Transverse colon (tissue), 4 donors: ENCODE results near the gene RELL2. TPM values are rescaled to one million over a fixed set of nuclear protein-coding genes. Genes with fewer than 3 reads are reported as not detected.

ENCODE experiments used
- DNase-seq: peaks from one replicate; pipeline ENCODE4 v3.0.0-alpha.2; 2019
- H3K27ac ChIP-seq, 4 donors: fragments of 200-600 bp; sonication (generic); 2 replicates each; pipeline ENCODE4 v1.5.1; 2016 to 2018; ENCODE audit warnings: inconsistent platforms in 4 of 4
- H3K27me3 ChIP-seq: fragments of 200-600 bp; sonication (generic); 2 replicates; pipeline ENCODE4 v1.5.1; 2017; ENCODE audit warnings: inconsistent platforms
- H3K36me3 ChIP-seq, 4 donors: fragments of 200-600 bp; sonication (generic); 2 replicates each; pipeline ENCODE4 v1.5.1; 2017 to 2019; ENCODE audit warnings: inconsistent platforms in 4 of 4
- H3K4me1 ChIP-seq, 4 donors: fragments of 200-600 bp; sonication (generic); 2 replicates each; pipeline ENCODE4 v1.5.1; 2017 to 2020; ENCODE audit warnings: inconsistent platforms in 4 of 4
- H3K4me3 ChIP-seq, 4 donors: fragments of 200-600 bp; sonication (generic); 1 replicate in 1 of 4; 2 replicates in 3 of 4; pipeline versions ENCODE4 v1.5.1 to v1.6.1; 2017 to 2019; ENCODE audit warnings: inconsistent platforms in 4 of 4
- H3K9me3 ChIP-seq, 2 donors: fragments of 200-600 bp; sonication (generic); 2 replicates each; pipeline ENCODE4 v1.5.1; 2017 to 2019; ENCODE audit warnings: inconsistent platforms in 2 of 2
- EP300 ChIP-seq: sonication (generic); formaldehyde crosslinking; IDR thresholded peaks from one replicate; pipeline ENCODE4 v1.6.1; 2017; ENCODE audit warnings: antibody characterized with exemption, low read depth
- POLR2A ChIP-seq: fragments of 450-650 bp; IDR thresholded peaks from one replicate; pipeline ENCODE4 v1.6.1; 2016; ENCODE audit warnings: antibody characterized with exemption, mild to moderate bottlenecking, moderate library complexity
- POLR2AphosphoS5 ChIP-seq, 3 donors: sonication (generic); formaldehyde crosslinking; IDR thresholded peaks; one replicate each; pipeline ENCODE4 v1.6.1; 2016; ENCODE audit warnings: antibody characterized with exemption in 3 of 3
- WGBS, 2 donors: methylation state at CpG; one replicate each; pipeline ENCODE4 v1.1.5; 2018; ENCODE audit warnings: low coverage in 1 of 2; 5-methylcytosine and 5-hydroxymethylcytosine counted together
- in situ Hi-C, 4 donors: fragments of 200-750 bp; cut with MboI; loops; one replicate each; pipeline versions ENCODE4 v1.15.0 to v1.15.1; 2017; ENCODE audit warnings: low sequenced_read_pairs in 3 of 4, low pct_ligation_motif_present in 1 of 4, low pct_unique_long_range_greater_than_20kb in 1 of 4
- intact Hi-C: fragments of 100-400 bp; cut with DNase I; formaldehyde crosslinking; loops from one replicate; pipeline ENCODE4 v1.15.1; 2023; ENCODE audit warnings: low total_unique reads
- total RNA-seq, 4 donors: library from RNA; depleted of rRNA; stranded (reverse); fragments of >200 nt; gene quantifications; one replicate each; pipeline ENCODE4 v1.1.0, GENCODE V29; 2016
- TF ChIP-seq, protein P1 (sequence below), 5 experiments: fragments of 200-600 bp in 3 of 5; fragments of 450-650 bp in 2 of 5; sonication (generic) in 3 of 5; IDR thresholded peaks; 1 replicate in 2 of 5; 2 replicates in 3 of 5; pipeline ENCODE4 v1.5.1; 2016 to 2017; ENCODE audit warnings: antibody characterized with exemption in 5 of 5, inconsistent platforms in 3 of 5, mild to moderate bottlenecking in 2 of 5, moderate library complexity in 1 of 5

Gene RELL2
- total RNA-seq, 4 donors from 2014 or later, result 4.4 to 19.1 (median 7.5) TPM

DNA sequence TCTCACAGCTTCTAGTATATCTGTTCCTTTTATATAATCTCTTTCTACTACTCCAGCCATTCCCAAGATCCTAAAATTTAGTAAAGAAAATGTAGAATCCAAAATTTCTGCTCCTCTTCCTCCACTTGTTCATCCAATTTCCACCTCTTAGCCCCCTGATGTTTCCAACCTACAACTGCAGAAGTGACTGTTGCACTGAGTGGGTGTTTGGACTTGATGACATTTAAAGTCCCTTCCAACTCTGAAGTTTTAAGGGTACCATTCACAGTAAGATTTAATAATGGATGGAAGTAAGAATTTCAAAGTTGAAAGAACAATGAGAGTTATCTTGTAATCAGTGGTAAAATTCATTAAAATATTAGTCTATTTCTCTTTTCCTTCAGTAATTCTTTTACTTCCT lies 23.5 kb upstream of the RELL2 start:
- in situ Hi-C loops, result no loop called here

GRCh38 chr5:141615991-141616720 lies 20.6 kb upstream of the RELL2 start:
- peaks cover 9 to 43% (median 23%) of the 10 kb centered on the region in 4 donors for H3K4me1 ChIP-seq
- peaks cover 0 to 3% (median 0%) of the 10 kb centered on the region in 4 donors for H3K36me3 ChIP-seq
- intact Hi-C loops, result no loop called here
- no peaks in the 10 kb centered on the region for H3K9me3 ChIP-seq
- no peaks in the 10 kb centered on the region for H3K27me3 ChIP-seq
- H3K27ac ChIP-seq, result peak overlapping the region in 3 of 4 donors; percentile 15 to 96 (median 25)
- TF ChIP-seq POLR2A (no peak), POLR2AphosphoS5 (IDR thresholded peaks at IDR 0.05) (no peak), EP300 (no peak)
- TF ChIP-seq, protein P1, sequence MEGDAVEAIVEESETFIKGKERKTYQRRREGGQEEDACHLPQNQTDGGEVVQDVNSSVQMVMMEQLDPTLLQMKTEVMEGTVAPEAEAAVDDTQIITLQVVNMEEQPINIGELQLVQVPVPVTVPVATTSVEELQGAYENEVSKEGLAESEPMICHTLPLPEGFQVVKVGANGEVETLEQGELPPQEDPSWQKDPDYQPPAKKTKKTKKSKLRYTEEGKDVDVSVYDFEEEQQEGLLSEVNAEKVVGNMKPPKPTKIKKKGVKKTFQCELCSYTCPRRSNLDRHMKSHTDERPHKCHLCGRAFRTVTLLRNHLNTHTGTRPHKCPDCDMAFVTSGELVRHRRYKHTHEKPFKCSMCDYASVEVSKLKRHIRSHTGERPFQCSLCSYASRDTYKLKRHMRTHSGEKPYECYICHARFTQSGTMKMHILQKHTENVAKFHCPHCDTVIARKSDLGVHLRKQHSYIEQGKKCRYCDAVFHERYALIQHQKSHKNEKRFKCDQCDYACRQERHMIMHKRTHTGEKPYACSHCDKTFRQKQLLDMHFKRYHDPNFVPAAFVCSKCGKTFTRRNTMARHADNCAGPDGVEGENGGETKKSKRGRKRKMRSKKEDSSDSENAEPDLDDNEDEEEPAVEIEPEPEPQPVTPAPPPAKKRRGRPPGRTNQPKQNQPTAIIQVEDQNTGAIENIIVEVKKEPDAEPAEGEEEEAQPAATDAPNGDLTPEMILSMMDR (IDR thresholded peaks at IDR 0.05), result no peak
- in situ Hi-C loops, result no loop called here
- DNase-seq, result no peak
- WGBS, 2 donors, result 67 to 77% methylated on average over 4 to 9 of the region's 9 CpGs
- no peak overlapping the region for H3K4me3 ChIP-seq

More for the DNA sequence above, 23.5 kb upstream of the RELL2 start:
- TF ChIP-seq, protein P1 (IDR thresholded peaks at IDR 0.05), result no peak
- TF ChIP-seq POLR2AphosphoS5 (IDR thresholded peaks at IDR 0.05) (no peak), EP300 (no peak), POLR2A (no peak)
- H3K4me1 ChIP-seq, result peaks cover 5 to 51% (median 19%) of the 10 kb centered on the region in 4 donors
- no peaks in the 10 kb centered on the region for H3K27me3 ChIP-seq
- intact Hi-C loops, result no loop called here
- H3K36me3 ChIP-seq, result no peaks in the 10 kb centered on the region
- no peak for DNase-seq
- H3K4me3 ChIP-seq, result no peak overlapping the region
- no peak overlapping the region for H3K27ac ChIP-seq
- H3K9me3 ChIP-seq, result no peaks in the 10 kb centered on the region

GRCh38 chr5:141617128-141617527 lies 19.7 kb upstream of the RELL2 start:
- no peak for DNase-seq
- H3K36me3 ChIP-seq, result peaks cover 0 to 13% (median 2%) of the 10 kb centered on the region in 4 donors
- no peaks in the 10 kb centered on the region for H3K27me3 ChIP-seq
- in situ Hi-C loops, result no loop called here
- H3K27ac ChIP-seq, result peak overlapping the region; percentile 94 to 99 (median 96)
- 35 to 41% methylated on average over 2 of the region's 2 CpGs for WGBS, 2 donors
- TF ChIP-seq POLR2AphosphoS5 (IDR thresholded peaks at IDR 0.05), result no peak
- TF ChIP-seq POLR2A, result no peak
- no peak for TF ChIP-seq EP300
- TF ChIP-seq, protein P1 (IDR thresholded peaks at IDR 0.05), result no peak
- intact Hi-C loops, result no loop called here
- no peaks in the 10 kb centered on the region for H3K9me3 ChIP-seq
- peak overlapping the region in 3 of 4 donors; percentile 91 to 100 (median 92) for H3K4me3 ChIP-seq
- H3K4me1 ChIP-seq, result peaks cover 9 to 43% (median 23%) of the 10 kb centered on the region in 4 donors

- DNase-seq, result no peak
- Histone ChIP-seq H3K27me3 (no peaks in the 10 kb centered on the region), H3K4me1 (peaks cover 9 to 43% (median 23%) of the 10 kb centered on the region in 4 donors), H3K27ac (peak overlapping the region; percentile 94 to 99 (median 96)), H3K4me3 (peak overlapping the region; percentile 84 to 100 (median 92)), H3K36me3 (peaks cover 0 to 18% (median 4%) of the 10 kb centered on the region in 4 donors), H3K9me3 (no peaks in the 10 kb centered on the region)
- TF ChIP-seq, protein P1 (IDR thresholded peaks at IDR 0.05), result no peak
- TF ChIP-seq POLR2A (no peak), EP300 (no peak), POLR2AphosphoS5 (IDR thresholded peaks at IDR 0.05) (no peak)
- WGBS, 2 donors, result 8 to 9% methylated on average over 9 of the region's 9 CpGs
- intact Hi-C loops (no loop called here), in situ Hi-C loops (no loop called here)
These were observed 19.1 kb upstream of the RELL2 start for GRCh38 chr5:141617682-141618029.
